ENCODE data around the gene ICAM3. TPM values are rescaled to one million over a fixed set of nuclear protein-coding genes. Genes with fewer than 3 reads are reported as not detected.

The ICAM3 gene
- polyA plus RNA-seq, 1 of the 3 experiments (the other 2 are of a cell fraction) = 15.6 TPM

- no peaks in the 10 kb centered on the region for H3K27me3 ChIP-seq (ENCODE audit: insufficient read depth)
- H3K9me2 ChIP-seq = no peaks in the 10 kb centered on the region
- no peaks in the 10 kb centered on the region for H3K9me3 ChIP-seq
- POLR2A ChIA-PET = no interaction called here
- H4K20me1 ChIP-seq (ENCODE audit: insufficient read depth) = no peaks in the 10 kb centered on the region
- no peak overlapping the region for H3K4me2 ChIP-seq
- H3K4me1 ChIP-seq (ENCODE audit: control insufficient read depth in 1 of 2, insufficient read depth in 2 of 2, low read depth in 1 of 2, low read length in 1 of 2) = peaks cover 0 to 17% of the 10 kb centered on the region in 2 experiments; a peak in 1 of 4 replicates
- peaks cover 12% of the 10 kb centered on the region; the same call in 1 of the 2 replicates for H3K79me2 ChIP-seq (ENCODE audit: insufficient read depth)
- 94% methylated on average over 13 of the region's 15 CpGs for WGBS (ENCODE audit: low lambda C conversion rate)
- H3K27ac ChIP-seq (ENCODE audit: low read depth in 2 of 2, low read length in 1 of 2) = no peak overlapping the region
- H2AFZ ChIP-seq (ENCODE audit: low read depth) = no peak overlapping the region
- no peak for DNase-seq
- peaks cover 4 to 36% of the 10 kb centered on the region in 2 experiments for H3K36me3 ChIP-seq (replicated peaks in 1 of 2; ENCODE audit: control insufficient read depth in 1 of 2, insufficient read depth in 2 of 2, low read length in 1 of 2)
- CTCF ChIA-PET = interaction anchor here (1.2 to 3.2 kb wide), 3 partner anchors 26 to 48 kb away, joined by 3 to 16 read pairs (median 6); partner anchors contain the start of genes ICAM1 and ICAM5
- no peak for TF ChIP-seq JUND (IDR thresholded peaks at IDR 0.05)
- no peak for TF ChIP-seq RXRA (IDR thresholded peaks at IDR 0.05; ENCODE audit: borderline replicate concordance, low read depth)
- no peak for TF ChIP-seq TCF12 (IDR thresholded peaks at IDR 0.05)
- no peak for TF ChIP-seq FOXM1 (IDR thresholded peaks at IDR 0.05; ENCODE audit: low read depth)
- TF ChIP-seq PBX3 (IDR thresholded peaks at IDR 0.05) = no peak
- no peak for TF ChIP-seq NRF1 (IDR thresholded peaks at IDR 0.05; ENCODE audit: low read depth, low read length)
- TF ChIP-seq, protein P1, sequence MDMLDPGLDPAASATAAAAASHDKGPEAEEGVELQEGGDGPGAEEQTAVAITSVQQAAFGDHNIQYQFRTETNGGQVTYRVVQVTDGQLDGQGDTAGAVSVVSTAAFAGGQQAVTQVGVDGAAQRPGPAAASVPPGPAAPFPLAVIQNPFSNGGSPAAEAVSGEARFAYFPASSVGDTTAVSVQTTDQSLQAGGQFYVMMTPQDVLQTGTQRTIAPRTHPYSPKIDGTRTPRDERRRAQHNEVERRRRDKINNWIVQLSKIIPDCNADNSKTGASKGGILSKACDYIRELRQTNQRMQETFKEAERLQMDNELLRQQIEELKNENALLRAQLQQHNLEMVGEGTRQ (IDR thresholded peaks at IDR 0.05; ENCODE audit: borderline replicate concordance, low read depth, low read length) = no peak
- TF ChIP-seq ELF1 (IDR thresholded peaks at IDR 0.05) = no peak
- no peak for TF ChIP-seq RFX5 (IDR thresholded peaks at IDR 0.05; ENCODE audit: low read length)
- TF ChIP-seq NFIC (IDR thresholded peaks at IDR 0.05; ENCODE audit: borderline replicate concordance) = no peak
- no peak for TF ChIP-seq MXI1 (IDR thresholded peaks at IDR 0.05; ENCODE audit: low read depth, low read length)
- no peak for TF ChIP-seq IRF3 (IDR thresholded peaks at IDR 0.05; ENCODE audit: low read depth, low read length)
- TF ChIP-seq POLR2AphosphoS5 (IDR thresholded peaks at IDR 0.05; ENCODE audit: low read depth, low read length) = no peak
- TF ChIP-seq TAF1 (IDR thresholded peaks at IDR 0.05; ENCODE audit: borderline replicate concordance, low read depth, low read length) = no peak
- no peak for TF ChIP-seq GATA2 (CRISPR knock-in tag; IDR thresholded peaks at IDR 0.05)
- TF ChIP-seq, protein P2, sequence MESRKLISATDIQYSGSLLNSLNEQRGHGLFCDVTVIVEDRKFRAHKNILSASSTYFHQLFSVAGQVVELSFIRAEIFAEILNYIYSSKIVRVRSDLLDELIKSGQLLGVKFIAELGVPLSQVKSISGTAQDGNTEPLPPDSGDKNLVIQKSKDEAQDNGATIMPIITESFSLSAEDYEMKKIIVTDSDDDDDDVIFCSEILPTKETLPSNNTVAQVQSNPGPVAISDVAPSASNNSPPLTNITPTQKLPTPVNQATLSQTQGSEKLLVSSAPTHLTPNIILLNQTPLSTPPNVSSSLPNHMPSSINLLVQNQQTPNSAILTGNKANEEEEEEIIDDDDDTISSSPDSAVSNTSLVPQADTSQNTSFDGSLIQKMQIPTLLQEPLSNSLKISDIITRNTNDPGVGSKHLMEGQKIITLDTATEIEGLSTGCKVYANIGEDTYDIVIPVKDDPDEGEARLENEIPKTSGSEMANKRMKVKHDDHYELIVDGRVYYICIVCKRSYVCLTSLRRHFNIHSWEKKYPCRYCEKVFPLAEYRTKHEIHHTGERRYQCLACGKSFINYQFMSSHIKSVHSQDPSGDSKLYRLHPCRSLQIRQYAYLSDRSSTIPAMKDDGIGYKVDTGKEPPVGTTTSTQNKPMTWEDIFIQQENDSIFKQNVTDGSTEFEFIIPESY (IDR thresholded peaks at IDR 0.05; ENCODE audit: borderline replicate concordance, low read depth) = no peak
- no peak overlapping the region for H3K9ac ChIP-seq
- peaks cover 6% of the 10 kb centered on the region for H3F3A ChIP-seq (replicated peaks; ENCODE audit: insufficient read depth)
- no peak overlapping the region for H3K4me3 ChIP-seq (ENCODE audit: low read depth in 2 of 2, low read length in 1 of 2)
These were observed 21.5 kb downstream of the ICAM3 start for GRCh38 chr19:10317857-10318462.
